Left lung (tissue), 10 donors: ENCODE results near the gene TDRD15. TPM values are rescaled to one million over a fixed set of nuclear protein-coding genes. Genes with fewer than 3 reads are reported as not detected.

Experiments
- ATAC-seq: fragments of 200-7000 bp; cut with Tn5 transposase; one replicate; pipeline ENCODE4 v1.9.1; 2020; ENCODE audit warnings: moderate library complexity
- DNase-seq, 4 donors: peaks; one replicate each; pipeline ENCODE4 v3.0.0-alpha.2; 2013 to 2020
- H3K27ac ChIP-seq, 2 donors: fragments of 200-600 bp; sonication (generic) in 1 of 2; one replicate each; pipeline versions ENCODE4 v1.5.0 to v1.8.0; 2020 to 2021
- H3K27me3 ChIP-seq, 2 donors: fragments of 200-600 bp; sonication (generic) in 1 of 2; one replicate each; pipeline versions ENCODE4 v1.5.0 to v1.8.0; 2020 to 2021
- H3K36me3 ChIP-seq, 2 donors: fragments of 200-600 bp; sonication (generic) in 1 of 2; one replicate each; pipeline versions ENCODE4 v1.5.0 to v1.8.0; 2020 to 2021
- H3K4me1 ChIP-seq, 2 donors: fragments of 200-600 bp; one replicate each; pipeline ENCODE4 v1.8.0; 2021
- H3K4me3 ChIP-seq, 2 donors: fragments of 200-600 bp; sonication (generic) in 1 of 2; one replicate each; pipeline versions ENCODE4 v1.5.0 to v1.8.0; 2020 to 2021; ENCODE audit warnings: mild to moderate bottlenecking in 1 of 2
- H3K9me3 ChIP-seq, 2 donors: fragments of 200-600 bp; sonication (generic) in 1 of 2; one replicate each; pipeline versions ENCODE4 v1.5.0 to v1.8.0; 2020 to 2021
- intact Hi-C, 2 donors: fragments of 100-400 bp; cut with DNase I; formaldehyde crosslinking; loops; one replicate each; pipeline versions ENCODE4 v1.11.2 to v1.14.2; 2022
- polyA plus RNA-seq, 6 donors: library from polyadenylated mRNA; unstranded; fragments of 120-200 nt; gene quantifications; one replicate each; pipeline ENCODE4 v1.2.1, GENCODE V29; 2013; ENCODE audit not compliant: insufficient read length in 6 of 6
- total RNA-seq, 2 donors: library from RNA; stranded (reverse); fragmentation: NEBNext Ultra II Directional; extraction: Animal tissue kit (Norgen Biotek cat#: 25700); gene quantifications; one replicate each; pipeline ENCODE4 v1.2.1, GENCODE V29; 2021
- TF ChIP-seq, protein P1 (sequence below), 2 donors: fragments of 200-600 bp; sonication (generic) in 1 of 2; IDR thresholded peaks; one replicate each; pipeline versions ENCODE4 v1.5.0 to v1.8.0; 2021; ENCODE audit warnings: antibody characterized with exemption in 2 of 2
- donor health status: DM: no; HTN: yes; CAD: no.
- donor health status: DM: no; HTN: no; CAD: no.

TDRD15 gene
- total and polyA plus RNA-seq, 8 donors = not detected

- Histone ChIP-seq H3K36me3 (no peaks in the 10 kb centered on the region), H3K4me1 (no peaks in the 10 kb centered on the region), H3K27ac (no peak overlapping the region), H3K9me3 (no peaks in the 10 kb centered on the region), H3K27me3 (peaks cover 0 to 6% of the 10 kb centered on the region in 2 donors), H3K4me3 (no peak overlapping the region)
- DNase-seq (peak in 1 of 4 donors; percentile 27), ATAC-seq (no peak)
- intact Hi-C loops = loop anchor here in 1 of 2 donors (10.0 kb wide), 1 partner anchor 139 kb away; no protein-coding TSS in a partner anchor
- TF ChIP-seq, protein P1, sequence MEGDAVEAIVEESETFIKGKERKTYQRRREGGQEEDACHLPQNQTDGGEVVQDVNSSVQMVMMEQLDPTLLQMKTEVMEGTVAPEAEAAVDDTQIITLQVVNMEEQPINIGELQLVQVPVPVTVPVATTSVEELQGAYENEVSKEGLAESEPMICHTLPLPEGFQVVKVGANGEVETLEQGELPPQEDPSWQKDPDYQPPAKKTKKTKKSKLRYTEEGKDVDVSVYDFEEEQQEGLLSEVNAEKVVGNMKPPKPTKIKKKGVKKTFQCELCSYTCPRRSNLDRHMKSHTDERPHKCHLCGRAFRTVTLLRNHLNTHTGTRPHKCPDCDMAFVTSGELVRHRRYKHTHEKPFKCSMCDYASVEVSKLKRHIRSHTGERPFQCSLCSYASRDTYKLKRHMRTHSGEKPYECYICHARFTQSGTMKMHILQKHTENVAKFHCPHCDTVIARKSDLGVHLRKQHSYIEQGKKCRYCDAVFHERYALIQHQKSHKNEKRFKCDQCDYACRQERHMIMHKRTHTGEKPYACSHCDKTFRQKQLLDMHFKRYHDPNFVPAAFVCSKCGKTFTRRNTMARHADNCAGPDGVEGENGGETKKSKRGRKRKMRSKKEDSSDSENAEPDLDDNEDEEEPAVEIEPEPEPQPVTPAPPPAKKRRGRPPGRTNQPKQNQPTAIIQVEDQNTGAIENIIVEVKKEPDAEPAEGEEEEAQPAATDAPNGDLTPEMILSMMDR (IDR thresholded peaks at IDR 0.05) = no peak
These were observed 52.3 kb downstream of the TDRD15 start for GRCh38 chr2:21175895-21176646.

DNA sequence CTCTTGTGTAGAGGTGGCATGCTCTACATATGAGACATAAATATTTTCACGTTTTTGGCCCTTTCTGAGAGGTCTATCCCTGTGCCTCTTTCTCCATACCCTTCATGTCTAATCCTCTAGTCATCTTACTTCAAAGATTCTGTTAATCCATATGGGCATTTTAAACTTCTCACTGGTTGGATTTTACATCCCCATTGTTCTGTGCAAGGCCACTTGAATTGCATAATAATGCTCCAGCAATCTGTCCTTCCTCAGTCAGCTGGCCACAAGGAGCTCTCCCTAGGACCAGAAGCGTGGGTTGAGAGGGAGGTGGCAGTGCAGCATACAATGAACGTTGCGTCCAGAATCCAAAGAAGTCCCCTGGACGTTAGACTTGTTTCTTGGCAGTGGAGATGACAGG lies 58.2 kb downstream of the TDRD15 start:
- TF ChIP-seq, protein P1 (IDR thresholded peaks at IDR 0.05) = no peak

GRCh38 chr2:21183306-21183705 lies 59.5 kb downstream of the TDRD15 start:
- no peaks in the 10 kb centered on the region for H3K36me3 ChIP-seq
- no peak overlapping the region for H3K4me3 ChIP-seq
- DNase-seq (no peak), ATAC-seq (no peak)
- peaks cover 0 to 6% of the 10 kb centered on the region in 2 donors for H3K27me3 ChIP-seq
- TF ChIP-seq, protein P1 (IDR thresholded peaks at IDR 0.05) = no peak
- H3K4me1 ChIP-seq = no peaks in the 10 kb centered on the region
- no peak overlapping the region for H3K27ac ChIP-seq
- no peaks in the 10 kb centered on the region for H3K9me3 ChIP-seq
- intact Hi-C loops = no loop called here

More for the DNA sequence above, 58.2 kb downstream of the TDRD15 start:
- H3K4me1 ChIP-seq = no peaks in the 10 kb centered on the region
- ATAC-seq (no peak), DNase-seq (no peak)
- no peak overlapping the region for H3K4me3 ChIP-seq
- H3K36me3 ChIP-seq = no peaks in the 10 kb centered on the region
- H3K27ac ChIP-seq = no peak overlapping the region
- intact Hi-C loops = no loop called here
- H3K27me3 ChIP-seq = peaks cover 0 to 6% of the 10 kb centered on the region in 2 donors
- H3K9me3 ChIP-seq = no peaks in the 10 kb centered on the region

GRCh38 chr2:21183726-21184125 lies 60.0 kb downstream of the TDRD15 start:
- Histone ChIP-seq H3K27ac (no peak overlapping the region), H3K36me3 (no peaks in the 10 kb centered on the region), H3K9me3 (no peaks in the 10 kb centered on the region), H3K27me3 (peaks cover 0 to 6% of the 10 kb centered on the region in 2 donors), H3K4me3 (no peak overlapping the region), H3K4me1 (no peaks in the 10 kb centered on the region)
- DNase-seq = no peak
- no peak for ATAC-seq
- intact Hi-C loops = no loop called here
- TF ChIP-seq, protein P1 (IDR thresholded peaks at IDR 0.05) = no peak

GRCh38 chr2:21191535-21191934 lies 67.8 kb downstream of the TDRD15 start:
- Histone ChIP-seq H3K4me1 (no peaks in the 10 kb centered on the region), H3K27me3 (no peaks in the 10 kb centered on the region), H3K36me3 (no peaks in the 10 kb centered on the region), H3K27ac (no peak overlapping the region), H3K9me3 (no peaks in the 10 kb centered on the region), H3K4me3 (no peak overlapping the region)
- intact Hi-C loops = no loop called here
- no peak for DNase-seq
- TF ChIP-seq, protein P1 (IDR thresholded peaks at IDR 0.05) = no peak
- no peak for ATAC-seq

Other genes with a start within 250 kb of the TDRD15 start
- under 1 TPM; 0.23 to 0.26 TPM for gene APOB, start 79.9 kb upstream of the TDRD15 start, total RNA-seq
- gene APOB, start 79.9 kb upstream of the TDRD15 start, polyA plus RNA-seq = 1 to 10 TPM in 2 of 6 donors, under 1 TPM in 4; 0.01 to 1.5 (median 0.05) TPM